ENCODE measurements around the gene ACOD1.
"Not testable (repeated sequence)": the region's sequence is repeated elsewhere in the genome, so short reads cannot be mapped to it uniquely, and the experiment has no call there.

- TF ChIP-seq CTCF (IDR thresholded peaks at IDR 0.05; ENCODE audit: borderline replicate concordance, extremely low read depth, low read length, poor library complexity, severe bottlenecking); EZH2 (IDR thresholded peaks at IDR 0.05; ENCODE audit: borderline replicate concordance, low read depth, low read length, severe bottlenecking): not testable (repeated sequence)
Measured at GRCh38 chr13:76899066-76899465, 49.2 kb upstream of the ACOD1 start.
